ENCODE results near the gene SLC25A26. TPM values are rescaled to one million over a fixed set of nuclear protein-coding genes. Genes with fewer than 3 reads are reported as not detected.
A peak's percentile ranks its signal among the peaks of the same experiment; 100 is the strongest.
"Not testable (repeated sequence)": the region's sequence is repeated elsewhere in the genome, so short reads cannot be mapped to it uniquely, and the experiment has no call there.

The SLC25A26 gene
- total RNA-seq, 1 experiment from 2014 or later = 18.4 TPM

- Histone ChIP-seq H3K27ac (no peak overlapping the region), H3K4me1 (no peaks in the 10 kb centered on the region), H3K4me3 (no peak overlapping the region), H3K27me3 (no peaks in the 10 kb centered on the region), H3K36me3 (no peaks in the 10 kb centered on the region), H3K9me3 (replicated peaks) (no peaks in the 10 kb centered on the region)
- DNase-seq = no peak
Observed at GRCh38 chr3:66304293-66304692, 83.5 kb downstream of the SLC25A26 start.

DNA sequence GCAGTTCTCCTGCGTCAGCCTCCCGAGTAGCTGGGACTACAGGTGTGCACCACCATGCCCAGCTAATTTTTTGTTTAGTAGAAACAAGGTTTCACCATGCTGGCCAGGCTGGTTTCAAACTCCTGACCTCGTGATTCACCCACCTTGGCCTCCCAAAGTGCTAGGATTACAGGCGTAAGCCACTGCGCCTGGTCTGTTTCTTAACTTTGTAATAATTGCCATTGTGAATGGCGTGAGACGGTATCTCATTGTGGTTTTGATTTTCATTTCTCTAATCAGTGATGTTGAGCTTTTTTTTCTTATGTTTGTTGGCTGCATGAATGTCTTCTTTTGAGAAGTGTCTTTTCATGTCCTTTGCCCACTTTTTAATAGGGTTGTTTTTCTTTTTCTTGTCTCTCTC, 85.3 kb downstream of the SLC25A26 start:
- H3K27me3 ChIP-seq; H3K36me3 ChIP-seq; H3K27ac ChIP-seq; H3K4me1 ChIP-seq; H3K4me3 ChIP-seq; DNase-seq; H3K9me3 ChIP-seq (replicated peaks): not testable (repeated sequence)

GRCh38 chr3:66306991-66307390, 86.2 kb downstream of the SLC25A26 start:
- H3K27ac ChIP-seq; DNase-seq; H3K36me3 ChIP-seq; H3K4me1 ChIP-seq; H3K4me3 ChIP-seq; H3K9me3 ChIP-seq (replicated peaks); H3K27me3 ChIP-seq: not testable (repeated sequence)

- Histone ChIP-seq H3K36me3 (no peaks in the 10 kb centered on the region), H3K27ac (no peak overlapping the region), H3K4me3 (no peak overlapping the region), H3K9me3 (replicated peaks) (no peaks in the 10 kb centered on the region), H3K27me3 (no peaks in the 10 kb centered on the region), H3K4me1 (no peaks in the 10 kb centered on the region)
- no peak for DNase-seq
Observed at GRCh38 chr3:66312039-66312438, 91.2 kb downstream of the SLC25A26 start.

DNA sequence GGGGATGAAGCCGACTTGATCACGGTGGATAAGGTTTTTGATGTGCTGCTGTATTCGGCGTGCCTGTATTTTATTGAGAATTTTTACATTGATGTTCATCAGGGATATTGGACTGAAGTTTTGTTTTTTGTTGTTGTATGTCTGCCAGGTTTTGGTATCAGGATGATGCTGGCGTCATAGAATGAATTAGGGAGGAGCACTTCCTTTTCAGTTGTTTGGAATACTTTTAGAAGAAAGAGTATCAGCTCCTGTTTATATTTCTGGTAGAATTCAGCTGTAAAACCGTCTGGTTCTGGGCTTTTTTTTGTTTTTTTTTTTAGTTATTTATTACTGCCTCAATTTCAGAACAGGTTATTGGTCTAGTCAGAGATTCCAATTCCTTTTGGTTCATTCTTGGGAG, 93.7 kb downstream of the SLC25A26 start:
- H3K36me3 ChIP-seq = no peaks in the 10 kb centered on the region
- H3K27me3 ChIP-seq = no peaks in the 10 kb centered on the region
- H3K27ac ChIP-seq = no peak overlapping the region
- H3K4me3 ChIP-seq = no peak overlapping the region
- no peak for DNase-seq
- no peaks in the 10 kb centered on the region for H3K9me3 ChIP-seq (replicated peaks)
- H3K4me1 ChIP-seq = no peaks in the 10 kb centered on the region

DNA sequence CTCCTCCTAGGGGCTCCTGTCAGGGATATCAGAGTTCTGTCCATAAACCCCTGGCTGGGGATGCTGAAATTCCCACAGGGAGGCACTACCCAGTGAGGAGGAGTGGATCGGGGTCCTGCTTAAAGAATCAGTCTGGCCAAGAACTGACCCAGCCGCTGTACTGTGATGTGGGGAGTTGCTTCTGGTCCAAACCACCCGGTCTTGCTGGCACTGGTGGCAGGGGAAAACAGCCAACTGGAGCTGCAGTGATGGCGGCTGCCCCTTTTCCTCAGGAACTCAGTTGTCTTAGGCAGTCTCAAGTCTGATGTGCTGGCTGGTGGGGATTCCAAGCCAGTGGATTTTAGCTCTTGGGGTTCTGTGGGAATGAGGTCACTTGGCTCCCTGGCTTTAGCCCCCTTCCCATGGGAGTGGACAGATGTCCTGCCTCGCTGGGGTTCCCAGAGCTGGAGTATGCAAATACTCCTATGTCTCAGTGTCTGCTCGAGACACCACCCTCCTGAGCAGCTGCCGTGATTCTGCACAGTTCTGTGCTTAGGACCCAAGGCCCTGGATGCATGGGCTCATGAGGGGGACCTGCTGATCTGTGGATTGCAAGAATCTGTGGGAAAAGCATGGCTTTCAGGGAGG, 97.1 kb downstream of the SLC25A26 start:
- peak in 1 of 2 experiments; percentile 3 for DNase-seq
- Histone ChIP-seq H3K4me3 (no peak overlapping the region), H3K27ac (no peak overlapping the region), H3K9me3 (replicated peaks) (no peaks in the 10 kb centered on the region), H3K27me3 (no peaks in the 10 kb centered on the region), H3K36me3 (no peaks in the 10 kb centered on the region), H3K4me1 (no peaks in the 10 kb centered on the region)

- H3K27me3 ChIP-seq = no peaks in the 10 kb centered on the region
- H3K4me1 ChIP-seq = no peaks in the 10 kb centered on the region
- DNase-seq = no peak
- no peak overlapping the region for H3K4me3 ChIP-seq
- H3K27ac ChIP-seq = no peak overlapping the region
- H3K9me3 ChIP-seq (replicated peaks) = no peaks in the 10 kb centered on the region
- H3K36me3 ChIP-seq = no peaks in the 10 kb centered on the region
Observed at GRCh38 chr3:66320390-66320789, 99.6 kb downstream of the SLC25A26 start.

GRCh38 chr3:66322436-66322835, 101.6 kb downstream of the SLC25A26 start:
- H3K36me3 ChIP-seq = no peaks in the 10 kb centered on the region
- H3K9me3 ChIP-seq (replicated peaks) = no peaks in the 10 kb centered on the region
- no peaks in the 10 kb centered on the region for H3K27me3 ChIP-seq
- no peaks in the 10 kb centered on the region for H3K4me1 ChIP-seq
- no peak overlapping the region for H3K27ac ChIP-seq
- H3K4me3 ChIP-seq = no peak overlapping the region
- DNase-seq = no peak

GRCh38 chr3:66326340-66326739, 105.5 kb downstream of the SLC25A26 start:
- no peak for DNase-seq
- Histone ChIP-seq H3K27ac (no peak overlapping the region), H3K36me3 (no peaks in the 10 kb centered on the region), H3K4me1 (no peaks in the 10 kb centered on the region), H3K27me3 (no peaks in the 10 kb centered on the region), H3K9me3 (replicated peaks) (no peaks in the 10 kb centered on the region), H3K4me3 (no peak overlapping the region)

DNA sequence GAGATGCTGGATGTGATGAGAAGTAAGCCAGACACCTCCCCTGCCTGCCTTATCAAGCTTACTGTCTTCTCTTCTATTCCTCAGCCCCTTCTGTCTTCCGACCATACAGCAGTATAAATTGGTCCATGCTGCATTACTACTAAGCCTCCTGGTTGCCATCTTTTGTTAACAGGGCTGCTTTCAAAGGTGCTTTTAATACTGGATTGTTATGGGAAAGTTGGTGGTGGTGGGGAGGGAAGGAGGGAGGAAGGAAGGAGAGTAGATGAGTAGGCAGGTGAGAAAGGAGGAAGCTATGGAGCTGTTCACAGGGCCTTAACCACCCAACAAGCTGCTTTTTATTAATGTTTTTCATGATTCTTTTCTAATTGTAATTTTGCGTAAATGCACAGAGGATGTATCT, 114.9 kb downstream of the SLC25A26 start:
- Histone ChIP-seq H3K9me3 (replicated peaks) (no peaks in the 10 kb centered on the region), H3K27ac (no peak overlapping the region), H3K4me3 (no peak overlapping the region), H3K27me3 (no peaks in the 10 kb centered on the region), H3K36me3 (no peaks in the 10 kb centered on the region), H3K4me1 (no peaks in the 10 kb centered on the region)
- no peak for DNase-seq

DNA sequence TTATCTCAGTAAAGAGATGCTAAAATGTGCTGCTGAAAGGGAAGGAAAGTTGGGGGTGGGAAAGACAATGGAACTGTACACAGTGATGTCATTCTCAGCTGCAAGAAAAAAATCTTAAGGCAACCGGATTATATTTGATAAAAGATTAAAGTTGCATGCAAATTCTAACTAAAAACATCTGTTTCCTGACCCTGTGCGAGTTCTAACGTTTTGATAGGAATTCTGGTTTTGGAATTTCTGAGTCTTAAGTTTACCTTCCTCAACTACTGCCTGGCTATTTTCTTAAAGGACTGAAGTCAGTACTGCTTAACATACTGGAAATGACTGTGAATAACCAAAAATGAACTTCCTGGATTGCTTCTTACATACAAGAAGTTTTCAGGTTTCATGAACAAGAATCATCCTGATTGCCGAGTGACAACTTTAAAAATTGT, 115.5 kb downstream of the SLC25A26 start:
- no peaks in the 10 kb centered on the region for H3K4me1 ChIP-seq
- H3K27me3 ChIP-seq = no peaks in the 10 kb centered on the region
- no peaks in the 10 kb centered on the region for H3K9me3 ChIP-seq (replicated peaks)
- no peak overlapping the region for H3K27ac ChIP-seq
- DNase-seq = no peak
- no peaks in the 10 kb centered on the region for H3K36me3 ChIP-seq
- no peak overlapping the region for H3K4me3 ChIP-seq

GRCh38 chr3:66338927-66339326, 118.1 kb downstream of the SLC25A26 start:
- Histone ChIP-seq H3K4me1 (no peaks in the 10 kb centered on the region), H3K36me3 (no peaks in the 10 kb centered on the region), H3K9me3 (replicated peaks) (no peaks in the 10 kb centered on the region), H3K4me3 (no peak overlapping the region), H3K27ac (no peak overlapping the region), H3K27me3 (no peaks in the 10 kb centered on the region)
- DNase-seq = no peak

DNA sequence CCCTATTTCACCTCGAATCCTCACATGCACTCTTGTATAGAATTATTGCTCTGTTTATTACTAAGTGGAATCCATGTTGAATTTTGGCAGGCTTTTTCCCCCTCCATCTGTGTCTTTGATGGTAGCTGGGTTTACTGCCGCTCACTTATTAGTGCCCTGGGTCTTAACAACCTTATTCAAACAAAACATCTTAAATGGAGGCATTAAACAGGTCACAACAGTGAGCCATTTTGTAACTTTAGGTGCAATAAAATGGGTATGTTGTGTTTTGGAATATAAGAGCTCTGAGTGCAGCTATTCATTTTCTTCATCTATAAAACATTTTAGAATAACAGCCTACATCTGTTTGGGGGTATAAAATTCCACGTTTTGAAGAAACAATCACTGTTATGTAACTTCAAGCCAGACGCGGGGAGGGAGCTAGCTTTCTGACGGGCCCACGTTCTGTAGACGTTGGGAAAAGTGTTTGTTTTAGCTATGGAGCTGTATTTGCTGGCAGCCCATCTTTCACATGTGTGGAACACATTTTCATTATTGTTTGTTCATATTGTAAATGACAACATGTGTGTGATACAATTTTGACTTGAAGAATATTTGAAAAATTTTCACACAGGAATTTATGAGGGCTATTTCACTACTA, 122.0 kb downstream of the SLC25A26 start:
- Histone ChIP-seq H3K27ac (no peak overlapping the region), H3K4me3 (no peak overlapping the region), H3K36me3 (no peaks in the 10 kb centered on the region), H3K27me3 (no peaks in the 10 kb centered on the region), H3K9me3 (replicated peaks) (no peaks in the 10 kb centered on the region), H3K4me1 (no peaks in the 10 kb centered on the region)
- no peak for DNase-seq

- DNase-seq = no peak
- Histone ChIP-seq H3K4me3 (no peak overlapping the region), H3K36me3 (no peaks in the 10 kb centered on the region), H3K9me3 (replicated peaks) (no peaks in the 10 kb centered on the region), H3K27me3 (no peaks in the 10 kb centered on the region), H3K27ac (no peak overlapping the region), H3K4me1 (peaks cover 9% of the 10 kb centered on the region; the same call in 1 of the 2 replicates)
Observed at GRCh38 chr3:66344391-66344811, 123.6 kb downstream of the SLC25A26 start.

DNA sequence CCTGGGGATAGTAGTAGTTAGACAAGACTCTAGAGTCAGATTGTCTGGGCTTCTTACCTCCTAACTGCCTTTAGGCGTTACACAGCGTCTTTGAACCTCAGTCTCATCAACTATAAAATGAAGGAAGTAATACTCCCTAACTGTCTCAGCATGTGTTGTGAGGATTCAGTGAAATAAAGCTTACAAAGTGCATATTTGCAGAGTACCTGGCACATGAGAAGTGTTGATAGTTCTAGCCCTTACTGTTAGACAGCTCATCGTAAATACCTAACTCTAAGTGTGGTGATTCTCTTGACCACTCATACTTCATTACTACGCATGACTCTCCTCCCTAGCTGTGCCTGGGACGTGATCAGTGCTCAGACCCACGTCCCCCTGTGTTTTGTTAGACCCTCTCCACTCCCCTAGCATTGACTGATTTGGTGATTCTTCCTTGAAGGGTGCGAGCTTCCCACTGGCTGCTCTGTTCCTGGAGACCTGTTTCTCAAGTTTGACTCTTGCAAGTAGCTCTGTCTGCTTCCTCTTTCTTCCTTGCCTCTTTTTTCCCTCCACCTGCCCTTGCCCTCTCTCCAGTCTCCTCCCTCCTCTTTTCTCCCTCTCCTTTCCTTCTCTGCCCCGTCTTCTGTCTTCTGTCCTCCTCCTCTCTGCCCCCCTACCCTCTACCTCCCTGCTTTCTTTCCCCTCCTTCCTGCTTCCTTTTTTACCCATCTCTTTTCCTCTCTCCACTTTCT, 124.2 kb downstream of the SLC25A26 start:
- Histone ChIP-seq H3K36me3 (no peaks in the 10 kb centered on the region), H3K27ac (no peak overlapping the region), H3K27me3 (no peaks in the 10 kb centered on the region), H3K4me1 (peaks cover 9% of the 10 kb centered on the region; the same call in 1 of the 2 replicates), H3K4me3 (no peak overlapping the region), H3K9me3 (replicated peaks) (no peaks in the 10 kb centered on the region)
- no peak for DNase-seq
